Adrenal gland (tissue), 12 donors: ENCODE measurements around the gene HMBS. TPM values are rescaled to one million over a fixed set of nuclear protein-coding genes. Genes with fewer than 3 reads are reported as not detected.

Source experiments
- DNase-seq, 7 donors: peaks; one replicate each; pipeline ENCODE4 v3.0.0-alpha.2; 2019 to 2020
- H3K27ac ChIP-seq, 5 donors: fragments of 200-600 bp; sonication (generic) in 4 of 5; 1 replicate in 3 of 5; 2 replicates in 2 of 5; pipeline versions ENCODE4 v1.5.1 to v1.8.0; 2016 to 2020; ENCODE audit warnings: mild to moderate bottlenecking in 1 of 5
- H3K27me3 ChIP-seq: fragments of 200-600 bp; 2 replicates; pipeline ENCODE4 v1.8.0; 2021
- H3K36me3 ChIP-seq, 2 donors: fragments of 200-600 bp; replicated peaks in 1 of 2; 1 replicate in 1 of 2; 2 replicates in 1 of 2; pipeline versions ENCODE4 v1.5.1 to v1.8.0; 2018 to 2022
- H3K4me1 ChIP-seq, 2 donors: fragments of 200-600 bp; replicated peaks in 1 of 2; 1 replicate in 1 of 2; 2 replicates in 1 of 2; pipeline versions ENCODE4 v1.5.1 to v1.8.0; 2018 to 2021
- H3K4me3 ChIP-seq, 4 donors: fragments of 200-600 bp; sonication (generic) in 3 of 4; one replicate each; pipeline ENCODE4 v1.5.1; 2016 to 2018
- H3K9me3 ChIP-seq, 3 donors: fragments of 200-600 bp; sonication (generic) in 1 of 3; replicated peaks in 1 of 3; 1 replicate in 2 of 3; 2 replicates in 1 of 3; pipeline versions ENCODE4 v1.5.1 to v1.8.0; 2016 to 2021
- POLR2A ChIP-seq, 2 donors: fragments of 450-650 bp; IDR thresholded peaks; one replicate each; pipeline ENCODE4 v1.6.1; 2017; ENCODE audit warnings: antibody characterized with exemption in 2 of 2, mild to moderate bottlenecking in 2 of 2, moderate library complexity in 1 of 2
- WGBS, 4 donors: extraction: QIAGEN DNeasy Blood & Tissue Kit in 2 of 4; methylation state at CpG; one replicate each; pipeline versions ENCODE4 v1.1.5 to v1.1.7; 2013 to 2017; 5-methylcytosine and 5-hydroxymethylcytosine counted together
- intact Hi-C, 2 donors: fragments of 100-400 bp; cut with DNase I; formaldehyde crosslinking; loops; one replicate each; pipeline versions ENCODE4 v1.14.1 to v1.15.0; 2022 to 2023
- polyA plus RNA-seq, 3 donors: library from polyadenylated mRNA; stranded (reverse); fragments of 200-250 nt in 2 of 3; fragments of 350-450 nt in 1 of 3; fragmentation: Illumina TruSeq in 1 of 3; extraction: RNeasy Lipid Tissue Mini Kit (QIAGEN cat#74804) in 1 of 3; gene quantifications; one replicate each; pipeline ENCODE4 v1.2.3, GENCODE V29; 2013 to 2014
- total RNA-seq, 9 donors: library from RNA; depleted of rRNA in 4 of 9; stranded (reverse); fragments of >200 nt in 4 of 9; fragments of 120-200 nt in 1 of 9; fragmentation: NEBNext Ultra II Directional in 1 of 9; extraction: Animal tissue kit (Norgen Biotek cat#: 25700) in 1 of 9; gene quantifications; one replicate each; pipeline versions ENCODE4 v1.1.0 to v1.2.4, GENCODE V29; 2013 to 2023
- TF ChIP-seq, protein P1 (sequence below), 6 experiments: fragments of 450-650 bp in 4 of 6; fragments of 200-600 bp in 2 of 6; sonication (generic) in 1 of 6; IDR thresholded peaks; 1 replicate in 5 of 6; 2 replicates in 1 of 6; pipeline versions ENCODE4 v1.5.1 to v1.8.0; 2016 to 2021; ENCODE audit warnings: antibody characterized with exemption in 6 of 6, mild to moderate bottlenecking in 2 of 6, moderate library complexity in 1 of 6
- donor health status: healthy with polysubstance abuse.
- donor health status: Bipolar disorder and iron deficiency.
- donor health status: DM: yes; HTN: yes; CAD: no.
- donor health status: DM: no; HTN: no; CAD: no.
- donor health status: DM: no; HTN: no; CAD: no.
- donor health status: DM: yes; HTN: yes; CAD: no.

HMBS gene
- total and polyA plus RNA-seq, 12 donors, result 10.9 to 37.2 (median 29.5) TPM

GRCh38 chr11:119106564-119107537 lies 22.2 kb downstream of the HMBS start, which contains the start of gene C2CD2L:
Gene C2CD2L (plus strand): TSS chr11:119107344. CDS start chr11:119107742, 398 bp downstream.
- Histone ChIP-seq H3K36me3 (peaks cover 0 to 13% of the 10 kb centered on the region in 2 donors), H3K9me3 (no peaks in the 10 kb centered on the region), H3K27me3 (no peaks in the 10 kb centered on the region), H3K27ac (peak within 1 kb of the TSS in 4 of 5 donors; percentile 33 to 71 (median 62)), H3K4me1 (peaks cover 24 to 36% of the 10 kb centered on the region in 2 donors), H3K4me3 (peak within 1 kb of the TSS; percentile 21 to 95 (median 68))
- intact Hi-C loops, result no loop called here
- WGBS, 4 donors, result 1 to 5% (median 2%) methylated on average over 9 to 49 of the region's 49 CpGs
- DNase-seq, result peak; percentile 85 to 95 (median 88)
- peak; percentile 49 to 50 for TF ChIP-seq POLR2A (IDR thresholded peaks at IDR 0.05)
- TF ChIP-seq, protein P1, sequence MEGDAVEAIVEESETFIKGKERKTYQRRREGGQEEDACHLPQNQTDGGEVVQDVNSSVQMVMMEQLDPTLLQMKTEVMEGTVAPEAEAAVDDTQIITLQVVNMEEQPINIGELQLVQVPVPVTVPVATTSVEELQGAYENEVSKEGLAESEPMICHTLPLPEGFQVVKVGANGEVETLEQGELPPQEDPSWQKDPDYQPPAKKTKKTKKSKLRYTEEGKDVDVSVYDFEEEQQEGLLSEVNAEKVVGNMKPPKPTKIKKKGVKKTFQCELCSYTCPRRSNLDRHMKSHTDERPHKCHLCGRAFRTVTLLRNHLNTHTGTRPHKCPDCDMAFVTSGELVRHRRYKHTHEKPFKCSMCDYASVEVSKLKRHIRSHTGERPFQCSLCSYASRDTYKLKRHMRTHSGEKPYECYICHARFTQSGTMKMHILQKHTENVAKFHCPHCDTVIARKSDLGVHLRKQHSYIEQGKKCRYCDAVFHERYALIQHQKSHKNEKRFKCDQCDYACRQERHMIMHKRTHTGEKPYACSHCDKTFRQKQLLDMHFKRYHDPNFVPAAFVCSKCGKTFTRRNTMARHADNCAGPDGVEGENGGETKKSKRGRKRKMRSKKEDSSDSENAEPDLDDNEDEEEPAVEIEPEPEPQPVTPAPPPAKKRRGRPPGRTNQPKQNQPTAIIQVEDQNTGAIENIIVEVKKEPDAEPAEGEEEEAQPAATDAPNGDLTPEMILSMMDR (IDR thresholded peaks at IDR 0.05), result no peak

DNA sequence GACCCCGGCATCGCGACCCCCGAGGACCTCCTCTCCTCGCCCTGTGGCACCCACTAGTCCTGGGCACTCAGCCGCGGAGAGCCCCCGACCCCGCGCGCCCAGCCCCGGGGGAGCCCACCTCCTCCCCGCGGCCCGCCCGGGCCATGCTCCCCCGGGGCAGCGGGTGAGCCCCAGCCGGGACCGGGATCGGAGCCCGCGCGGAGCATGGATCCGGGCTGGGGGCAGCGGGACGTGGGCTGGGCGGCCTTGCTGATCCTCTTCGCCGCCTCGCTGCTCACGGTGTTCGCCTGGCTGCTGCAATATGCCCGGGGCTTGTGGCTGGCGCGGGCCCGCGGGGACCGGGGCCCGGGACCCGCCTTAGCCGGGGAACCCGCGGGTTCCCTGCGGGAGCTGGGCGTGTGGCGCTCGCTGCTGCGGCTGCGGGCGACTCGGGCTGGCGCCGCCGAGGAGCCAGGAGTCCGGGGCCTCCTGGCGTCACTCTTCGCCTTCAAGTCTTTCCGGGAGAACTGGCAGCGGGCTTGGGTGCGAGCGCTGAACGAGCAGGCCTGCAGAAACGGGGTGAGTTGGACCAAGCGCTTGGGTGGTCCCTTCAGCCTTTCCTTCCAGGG lies 23.0 kb downstream of the HMBS start:
- peak in 1 of 7 donors; percentile 19 for DNase-seq
- no peaks in the 10 kb centered on the region for H3K9me3 ChIP-seq
- peak overlapping the region; percentile 21 to 95 (median 68) for H3K4me3 ChIP-seq
- peak overlapping the region in 4 of 5 donors; percentile 33 to 71 (median 60) for H3K27ac ChIP-seq
- H3K27me3 ChIP-seq, result no peaks in the 10 kb centered on the region
- intact Hi-C loops, result no loop called here
- peaks cover 20 to 34% of the 10 kb centered on the region in 2 donors for H3K4me1 ChIP-seq
- WGBS, 4 donors, result 0 to 1% (median 0%) methylated on average over 5 to 65 of the region's 65 CpGs
- no peak for TF ChIP-seq POLR2A (IDR thresholded peaks at IDR 0.05)
- TF ChIP-seq, protein P1 (IDR thresholded peaks at IDR 0.05), result no peak
- peaks cover 0 to 21% of the 10 kb centered on the region in 2 donors for H3K36me3 ChIP-seq

DNA sequence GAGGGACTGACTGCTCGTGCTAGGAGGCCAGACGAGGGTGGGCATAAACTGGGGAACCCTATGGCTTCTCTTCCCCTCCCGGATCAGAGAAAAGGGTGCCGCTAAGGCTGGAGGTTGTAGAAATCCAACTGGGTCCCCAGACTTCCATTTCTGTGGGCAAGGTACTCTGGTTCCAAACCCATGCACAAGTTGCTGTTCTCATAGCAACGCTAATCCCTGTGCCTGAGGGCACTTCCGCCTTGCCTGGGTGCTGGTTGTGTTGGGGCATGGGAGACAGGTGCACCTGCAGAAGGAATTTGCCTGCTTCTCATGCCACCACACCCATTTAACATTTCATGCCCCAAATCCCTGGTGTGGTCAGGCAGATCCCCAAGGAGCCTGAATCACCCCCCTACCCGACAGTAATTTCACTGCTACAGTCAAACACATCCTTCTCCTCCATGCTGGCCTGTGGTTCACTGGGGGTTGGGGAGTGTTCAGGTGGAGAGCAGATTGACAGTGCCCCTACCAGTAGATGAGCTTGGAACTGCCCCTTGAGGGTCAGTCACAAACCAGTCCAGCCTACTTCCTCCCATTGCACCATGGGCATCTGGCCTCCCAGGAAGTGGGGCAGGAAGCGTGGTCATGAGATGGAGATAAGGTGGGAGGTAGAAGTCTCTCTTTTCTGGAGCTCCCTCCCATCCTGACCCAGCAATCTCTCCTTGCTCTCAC lies 23.6 kb downstream of the HMBS start:
- H3K27me3 ChIP-seq, result no peaks in the 10 kb centered on the region
- intact Hi-C loops, result no loop called here
- no peaks in the 10 kb centered on the region for H3K9me3 ChIP-seq
- peak overlapping the region; percentile 21 to 95 (median 68) for H3K4me3 ChIP-seq
- peaks cover 14 to 27% of the 10 kb centered on the region in 2 donors for H3K4me1 ChIP-seq
- 23 to 41% (median 29%) methylated on average over 5 to 8 of the region's 8 CpGs for WGBS, 4 donors
- peak overlapping the region in 2 of 5 donors; percentile 55 to 71 for H3K27ac ChIP-seq
- DNase-seq, result peak in 1 of 7 donors; percentile 13
- H3K36me3 ChIP-seq, result peaks cover 0 to 26% of the 10 kb centered on the region in 2 donors
- TF ChIP-seq POLR2A (IDR thresholded peaks at IDR 0.05), result no peak

GRCh38 chr11:119108857-119109221 lies 24.2 kb downstream of the HMBS start:
- DNase-seq, result no peak
- Histone ChIP-seq H3K4me1 (peaks cover 14 to 27% of the 10 kb centered on the region in 2 donors), H3K27ac (no peak overlapping the region), H3K9me3 (no peaks in the 10 kb centered on the region), H3K4me3 (peak overlapping the region in 1 of 4 donors; percentile 23), H3K36me3 (peaks cover 0 to 30% of the 10 kb centered on the region in 2 donors), H3K27me3 (no peaks in the 10 kb centered on the region)
- TF ChIP-seq POLR2A (IDR thresholded peaks at IDR 0.05), result no peak
- TF ChIP-seq, protein P1 (IDR thresholded peaks at IDR 0.05), result no peak
- intact Hi-C loops, result no loop called here
- 88 to 96% (median 93%) methylated on average over 2 of the region's 2 CpGs for WGBS, 4 donors
